ENCODE data around the gene APOL1.

APOL1 gene

GRCh38 chr22:36284171-36284571 lies 31.2 kb downstream of the APOL1 start:
- no peaks in the 10 kb centered on the region for H3K79me2 ChIP-seq (ENCODE audit: control insufficient read depth, low read length)
- H3K4me2 ChIP-seq (ENCODE audit: low read length): no peak overlapping the region
- H3K36me3 ChIP-seq (ENCODE audit: control insufficient read depth, low read length): peaks cover 78% of the 10 kb centered on the region
- peaks cover 6% of the 10 kb centered on the region for H3F3A ChIP-seq (ENCODE audit: control insufficient read depth, insufficient read depth)
- H3K27me3 ChIP-seq (ENCODE audit: control insufficient read depth, low read length): no peaks in the 10 kb centered on the region
- H3K9me2 ChIP-seq (replicated peaks; ENCODE audit: control insufficient read depth, low read length): no peaks in the 10 kb centered on the region
- H3K4me1 ChIP-seq (ENCODE audit: control insufficient read depth, low read length): peaks cover 1% of the 10 kb centered on the region; the same call in 1 of the 2 replicates
- no peak overlapping the region for H3K4me3 ChIP-seq (ENCODE audit: low read length)
- no peaks in the 10 kb centered on the region for H3K9me3 ChIP-seq (ENCODE audit: control insufficient read depth, insufficient read depth, low read length)
- no peak overlapping the region for H3K27ac ChIP-seq (ENCODE audit: low read depth, low read length)
- H4K20me1 ChIP-seq (ENCODE audit: control insufficient read depth, insufficient read depth, low read depth, low read length): peaks cover 3% of the 10 kb centered on the region
- TF ChIP-seq CTCF (IDR thresholded peaks at IDR 0.05; ENCODE audit: low read depth, low read length, poor library complexity, severe bottlenecking): no peak
- no peak for TF ChIP-seq EZH2phosphoT487 (IDR thresholded peaks at IDR 0.05; ENCODE audit: borderline replicate concordance, low read length)

GRCh38 chr22:36285017-36285416 lies 32.1 kb downstream of the APOL1 start:
- Histone ChIP-seq H3K36me3 (ENCODE audit: control insufficient read depth, low read length) (peaks cover 83% of the 10 kb centered on the region), H3K27ac (ENCODE audit: low read depth, low read length) (no peak overlapping the region), H3K4me3 (ENCODE audit: low read length) (no peak overlapping the region), H3K9me3 (ENCODE audit: control insufficient read depth, insufficient read depth, low read length) (no peaks in the 10 kb centered on the region), H3K4me2 (ENCODE audit: low read length) (no peak overlapping the region), H3K79me2 (ENCODE audit: control insufficient read depth, low read length) (no peaks in the 10 kb centered on the region), H3F3A (ENCODE audit: control insufficient read depth, insufficient read depth) (no peaks in the 10 kb centered on the region; the same call in 1 of the 2 replicates), H4K20me1 (ENCODE audit: control insufficient read depth, insufficient read depth, low read depth, low read length) (peaks cover 3% of the 10 kb centered on the region), H3K4me1 (ENCODE audit: control insufficient read depth, low read length) (no peaks in the 10 kb centered on the region), H3K27me3 (ENCODE audit: control insufficient read depth, low read length) (no peaks in the 10 kb centered on the region), H3K9me2 (replicated peaks; ENCODE audit: control insufficient read depth, low read length) (no peaks in the 10 kb centered on the region)
- TF ChIP-seq CTCF (IDR thresholded peaks at IDR 0.05; ENCODE audit: low read depth, low read length, poor library complexity, severe bottlenecking): no peak
- TF ChIP-seq EZH2phosphoT487 (IDR thresholded peaks at IDR 0.05; ENCODE audit: borderline replicate concordance, low read length): no peak

GRCh38 chr22:36285545-36285944 lies 32.6 kb downstream of the APOL1 start:
- Histone ChIP-seq H3K27ac (ENCODE audit: low read depth, low read length) (no peak overlapping the region), H4K20me1 (ENCODE audit: control insufficient read depth, insufficient read depth, low read depth, low read length) (peaks cover 3% of the 10 kb centered on the region)

More at GRCh38 chr22:36285545-36285944, 32.6 kb downstream of the APOL1 start:
- Histone ChIP-seq H3F3A (ENCODE audit: control insufficient read depth, insufficient read depth) (no peaks in the 10 kb centered on the region; the same call in 1 of the 2 replicates), H3K36me3 (ENCODE audit: control insufficient read depth, low read length) (peaks cover 83% of the 10 kb centered on the region), H3K79me2 (ENCODE audit: control insufficient read depth, low read length) (no peaks in the 10 kb centered on the region), H3K9me2 (replicated peaks; ENCODE audit: control insufficient read depth, low read length) (no peaks in the 10 kb centered on the region), H3K27me3 (ENCODE audit: control insufficient read depth, low read length) (no peaks in the 10 kb centered on the region), H3K4me3 (ENCODE audit: low read length) (no peak overlapping the region), H3K9me3 (ENCODE audit: control insufficient read depth, insufficient read depth, low read length) (no peaks in the 10 kb centered on the region), H3K4me1 (ENCODE audit: control insufficient read depth, low read length) (no peaks in the 10 kb centered on the region), H3K4me2 (ENCODE audit: low read length) (no peak overlapping the region)
- TF ChIP-seq CTCF (IDR thresholded peaks at IDR 0.05; ENCODE audit: low read depth, low read length, poor library complexity, severe bottlenecking) (no peak), EZH2phosphoT487 (IDR thresholded peaks at IDR 0.05; ENCODE audit: borderline replicate concordance, low read length) (no peak)
